ENCODE data around the gene MEGF11. TPM values are rescaled to one million over a fixed set of nuclear protein-coding genes. Genes with fewer than 3 reads are reported as not detected.

MEGF11 gene
- total RNA-seq, 4 donors from 2014 or later: not detected

DNA sequence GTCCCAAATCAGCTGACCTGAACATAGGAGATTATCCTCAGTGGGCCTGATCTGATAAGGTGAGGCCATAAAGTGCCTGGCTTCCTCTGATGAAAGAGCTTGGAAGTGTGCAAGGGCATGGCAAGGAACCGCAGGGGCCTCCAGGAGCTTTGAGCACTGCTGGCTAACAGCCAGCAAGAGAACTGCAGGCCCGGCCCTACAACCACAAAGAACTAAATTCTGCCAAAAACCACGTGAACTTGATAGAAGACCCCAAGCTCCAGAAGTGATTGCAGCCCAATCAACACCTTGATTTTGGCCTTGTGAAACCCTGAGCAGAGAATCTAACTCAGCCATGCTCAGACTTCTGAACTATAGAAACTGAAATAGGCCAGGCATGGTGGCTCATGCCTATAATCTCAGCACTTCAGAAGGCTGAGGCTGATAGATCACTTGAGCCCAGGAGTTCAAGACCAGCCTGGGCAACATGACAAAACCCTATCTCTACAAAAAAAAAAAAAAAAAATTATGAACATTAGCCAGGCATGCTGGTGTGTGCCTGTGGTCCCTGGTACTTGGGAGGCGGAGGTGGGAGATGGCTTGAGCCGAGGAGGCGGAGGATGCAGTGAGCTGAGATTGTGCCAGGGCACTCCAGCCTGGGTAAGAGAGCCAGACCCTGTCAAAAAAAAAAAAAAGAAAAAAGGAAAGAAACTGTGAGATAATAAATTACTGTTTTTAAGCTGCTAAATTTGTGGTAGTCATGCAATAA lies 32.2 kb upstream of the MEGF11 start:
- Histone ChIP-seq H3K27me3 (no peaks in the 10 kb centered on the region), H3K36me3 (no peaks in the 10 kb centered on the region), H3K4me3 (no peak overlapping the region), H3K9me3 (no peaks in the 10 kb centered on the region), H3K27ac (no peak overlapping the region), H3K4me1 (no peaks in the 10 kb centered on the region)
- TF ChIP-seq, protein P1, sequence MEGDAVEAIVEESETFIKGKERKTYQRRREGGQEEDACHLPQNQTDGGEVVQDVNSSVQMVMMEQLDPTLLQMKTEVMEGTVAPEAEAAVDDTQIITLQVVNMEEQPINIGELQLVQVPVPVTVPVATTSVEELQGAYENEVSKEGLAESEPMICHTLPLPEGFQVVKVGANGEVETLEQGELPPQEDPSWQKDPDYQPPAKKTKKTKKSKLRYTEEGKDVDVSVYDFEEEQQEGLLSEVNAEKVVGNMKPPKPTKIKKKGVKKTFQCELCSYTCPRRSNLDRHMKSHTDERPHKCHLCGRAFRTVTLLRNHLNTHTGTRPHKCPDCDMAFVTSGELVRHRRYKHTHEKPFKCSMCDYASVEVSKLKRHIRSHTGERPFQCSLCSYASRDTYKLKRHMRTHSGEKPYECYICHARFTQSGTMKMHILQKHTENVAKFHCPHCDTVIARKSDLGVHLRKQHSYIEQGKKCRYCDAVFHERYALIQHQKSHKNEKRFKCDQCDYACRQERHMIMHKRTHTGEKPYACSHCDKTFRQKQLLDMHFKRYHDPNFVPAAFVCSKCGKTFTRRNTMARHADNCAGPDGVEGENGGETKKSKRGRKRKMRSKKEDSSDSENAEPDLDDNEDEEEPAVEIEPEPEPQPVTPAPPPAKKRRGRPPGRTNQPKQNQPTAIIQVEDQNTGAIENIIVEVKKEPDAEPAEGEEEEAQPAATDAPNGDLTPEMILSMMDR (IDR thresholded peaks at IDR 0.05): no peak
- TF ChIP-seq POLR2A (IDR thresholded peaks at IDR 0.05): no peak
- no peak for DNase-seq

DNA sequence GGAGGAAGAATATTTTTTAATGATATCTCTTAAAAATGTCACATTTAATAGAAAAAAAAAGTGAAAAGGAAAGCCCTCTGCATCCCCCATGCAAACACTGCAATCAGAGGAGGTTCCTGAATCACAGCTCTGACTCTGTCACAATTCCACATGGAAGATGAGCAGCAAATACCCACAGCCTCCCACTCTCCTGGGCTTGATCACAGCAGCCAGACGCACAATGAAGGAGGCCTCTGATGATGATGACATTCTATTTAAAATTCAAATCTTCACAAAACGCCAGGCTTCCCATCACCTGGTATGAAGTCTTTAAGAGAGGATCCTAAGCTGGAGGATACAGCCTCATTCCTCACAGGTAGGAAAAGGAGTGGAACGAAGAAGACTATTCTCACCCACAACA lies 30.7 kb upstream of the MEGF11 start:
- no peaks in the 10 kb centered on the region for H3K4me1 ChIP-seq
- no peaks in the 10 kb centered on the region for H3K36me3 ChIP-seq
- H3K9me3 ChIP-seq: no peaks in the 10 kb centered on the region
- H3K27me3 ChIP-seq: no peaks in the 10 kb centered on the region
- no peak overlapping the region for H3K27ac ChIP-seq
- H3K4me3 ChIP-seq: no peak overlapping the region
- no peak for TF ChIP-seq POLR2A (IDR thresholded peaks at IDR 0.05)
- TF ChIP-seq, protein P1 (IDR thresholded peaks at IDR 0.05): no peak
- DNase-seq: no peak

DNA sequence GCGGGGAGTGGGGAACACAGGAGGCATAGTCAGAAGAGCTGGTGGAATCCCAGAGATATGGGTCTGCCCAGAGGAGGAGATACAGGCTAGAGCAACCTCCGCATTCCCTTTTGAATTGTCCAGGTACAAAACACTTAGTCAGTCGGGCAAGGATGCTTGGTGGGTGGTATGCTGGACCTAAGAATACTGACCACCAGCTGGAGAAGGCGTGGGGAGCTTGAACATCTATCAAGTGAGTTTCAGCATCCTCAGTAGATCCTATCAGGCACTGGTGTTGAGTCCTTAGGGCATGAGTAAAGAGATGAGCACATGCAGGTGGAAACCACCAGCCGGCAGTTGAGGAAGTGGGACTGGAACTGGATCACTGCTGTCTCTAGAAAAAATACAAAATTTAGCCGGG lies 25.1 kb upstream of the MEGF11 start:
- Histone ChIP-seq H3K27me3 (no peaks in the 10 kb centered on the region), H3K27ac (no peak overlapping the region), H3K4me1 (no peaks in the 10 kb centered on the region), H3K4me3 (no peak overlapping the region), H3K36me3 (no peaks in the 10 kb centered on the region), H3K9me3 (no peaks in the 10 kb centered on the region)
- DNase-seq: no peak
- TF ChIP-seq, protein P1 (IDR thresholded peaks at IDR 0.05): no peak
- no peak for TF ChIP-seq POLR2A (IDR thresholded peaks at IDR 0.05)

DNA sequence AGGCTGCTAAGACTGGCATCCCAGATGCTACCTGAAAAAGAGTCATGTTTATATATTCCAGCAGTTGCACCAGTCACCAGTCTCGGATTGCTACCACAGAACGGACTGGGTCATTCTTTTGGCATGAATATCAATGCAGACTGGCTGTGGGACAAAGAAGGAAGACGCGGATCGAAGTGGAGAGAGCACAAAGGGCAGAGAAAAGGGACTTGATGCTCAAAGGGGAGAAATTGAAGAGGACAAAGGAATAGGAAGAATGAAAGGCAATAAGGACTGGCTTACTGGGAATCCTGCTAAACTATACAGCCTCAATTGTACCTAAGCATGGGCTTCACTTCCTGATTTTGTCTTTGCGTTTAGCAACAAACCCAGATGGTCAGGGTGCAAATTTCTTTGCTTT lies 24.5 kb upstream of the MEGF11 start:
- TF ChIP-seq POLR2A (IDR thresholded peaks at IDR 0.05): no peak
- TF ChIP-seq, protein P1 (IDR thresholded peaks at IDR 0.05): no peak
- DNase-seq: no peak
- Histone ChIP-seq H3K27ac (no peak overlapping the region), H3K4me3 (no peak overlapping the region), H3K4me1 (no peaks in the 10 kb centered on the region), H3K36me3 (no peaks in the 10 kb centered on the region), H3K9me3 (no peaks in the 10 kb centered on the region), H3K27me3 (no peaks in the 10 kb centered on the region)

DNA sequence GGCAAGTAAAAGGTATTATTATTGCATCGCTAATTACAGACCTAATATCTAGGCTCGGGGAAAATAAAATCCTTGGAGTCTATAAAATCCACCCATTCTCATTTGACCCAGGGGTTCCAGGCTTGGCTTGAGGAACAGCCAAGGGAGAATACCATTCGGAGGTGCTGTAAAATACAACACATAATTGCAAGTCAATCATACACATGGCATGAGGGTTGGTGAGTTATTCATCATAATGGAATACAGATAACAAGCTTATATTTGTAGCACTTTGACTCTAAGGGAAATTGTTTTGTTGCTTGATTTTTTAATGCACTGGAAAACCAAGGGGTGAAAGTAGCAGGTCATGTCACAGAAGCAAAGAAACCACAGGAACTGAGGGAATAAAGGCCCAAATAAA lies 23.0 kb upstream of the MEGF11 start:
- no peak for DNase-seq
- Histone ChIP-seq H3K9me3 (no peaks in the 10 kb centered on the region), H3K27me3 (no peaks in the 10 kb centered on the region), H3K36me3 (no peaks in the 10 kb centered on the region), H3K4me3 (no peak overlapping the region), H3K27ac (no peak overlapping the region), H3K4me1 (no peaks in the 10 kb centered on the region)
- TF ChIP-seq, protein P1 (IDR thresholded peaks at IDR 0.05): no peak
- no peak for TF ChIP-seq POLR2A (IDR thresholded peaks at IDR 0.05)

All from Peyer's patch (tissue), 4 donors.